ENCODE data around the gene SDC4. TPM values are rescaled to one million over a fixed set of nuclear protein-coding genes. Genes with fewer than 3 reads are reported as not detected.

SDC4 gene
- total and polyA plus RNA-seq, 9 of the 15 experiments (the other 6 are each of a cell fraction or from before 2014, with no cell fraction given) = 2.1 to 10.7 (median 6.3) TPM

DNA sequence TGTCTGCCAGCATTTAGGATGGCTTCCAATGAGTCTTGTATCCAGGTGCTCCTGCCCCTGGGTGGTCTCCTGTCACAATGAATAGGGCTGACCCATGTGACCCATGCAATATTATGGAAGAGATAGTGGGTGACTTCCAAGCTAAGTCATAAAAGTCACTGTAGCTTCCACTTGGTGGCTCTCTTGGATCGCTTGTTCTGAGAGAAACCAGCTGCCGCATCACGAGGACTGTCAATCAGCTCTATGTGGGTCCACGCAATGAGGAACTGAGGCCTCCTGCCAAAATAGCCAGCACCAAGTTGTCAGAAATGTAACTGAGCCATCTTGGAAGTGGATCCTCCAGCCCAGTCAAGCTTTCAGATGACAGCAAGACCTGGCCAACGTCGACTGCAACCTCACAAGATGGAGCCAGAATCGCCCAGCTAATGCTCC lies 25.3 kb downstream of the SDC4 start (continued):
- TF ChIP-seq ZNF282 (CRISPR knock-in tag; IDR thresholded peaks at IDR 0.05) = no peak
- no peak for TF ChIP-seq SRF (CRISPR knock-in tag; IDR thresholded peaks at IDR 0.05)
- TF ChIP-seq SMARCA4 (IDR thresholded peaks at IDR 0.05) = 0 out of 2 replicates have a peak, but pooled peaks have one; percentile 34
- peak; percentile 53; the same call in 1 of the 2 replicates for TF ChIP-seq FOXJ2 (tag; IDR thresholded peaks at IDR 0.05)
- TF ChIP-seq ZNF586 (CRISPR knock-in tag; conservative IDR thresholded peaks at IDR 0.05) = no peak
- TF ChIP-seq NFE2L1 (tag; IDR thresholded peaks at IDR 0.05; ENCODE audit: borderline replicate concordance, low read depth) = no peak
- TF ChIP-seq PCBP1 (IDR thresholded peaks at IDR 0.05; ENCODE audit: low read depth, low read length, poor library complexity, severe bottlenecking) = no peak
- TF ChIP-seq MEIS2 (IDR thresholded peaks at IDR 0.05; ENCODE audit: partially characterized antibody) = peak; percentile 94
- TF ChIP-seq, protein P1, sequence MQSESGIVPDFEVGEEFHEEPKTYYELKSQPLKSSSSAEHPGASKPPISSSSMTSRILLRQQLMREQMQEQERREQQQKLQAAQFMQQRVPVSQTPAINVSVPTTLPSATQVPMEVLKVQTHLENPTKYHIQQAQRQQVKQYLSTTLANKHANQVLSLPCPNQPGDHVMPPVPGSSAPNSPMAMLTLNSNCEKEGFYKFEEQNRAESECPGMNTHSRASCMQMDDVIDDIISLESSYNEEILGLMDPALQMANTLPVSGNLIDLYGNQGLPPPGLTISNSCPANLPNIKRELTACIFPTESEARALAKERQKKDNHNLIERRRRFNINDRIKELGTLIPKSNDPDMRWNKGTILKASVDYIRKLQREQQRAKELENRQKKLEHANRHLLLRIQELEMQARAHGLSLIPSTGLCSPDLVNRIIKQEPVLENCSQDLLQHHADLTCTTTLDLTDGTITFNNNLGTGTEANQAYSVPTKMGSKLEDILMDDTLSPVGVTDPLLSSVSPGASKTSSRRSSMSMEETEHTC (IDR thresholded peaks at IDR 0.05) = peak; percentile 94
- no peak for TF ChIP-seq ZFP1 (CRISPR knock-in tag; IDR thresholded peaks at IDR 0.05)
- no peak for TF ChIP-seq TBP (optimal IDR thresholded peaks at IDR 0.05; ENCODE audit: low read depth, low read length)
- TF ChIP-seq TGIF2 (CRISPR knock-in tag; IDR thresholded peaks at IDR 0.05) = no peak
- TF ChIP-seq MXD1 (CRISPR knock-in tag; IDR thresholded peaks at IDR 0.05; ENCODE audit: borderline replicate concordance, poor library complexity, severe bottlenecking) = no peak
- TF ChIP-seq, protein P2, sequence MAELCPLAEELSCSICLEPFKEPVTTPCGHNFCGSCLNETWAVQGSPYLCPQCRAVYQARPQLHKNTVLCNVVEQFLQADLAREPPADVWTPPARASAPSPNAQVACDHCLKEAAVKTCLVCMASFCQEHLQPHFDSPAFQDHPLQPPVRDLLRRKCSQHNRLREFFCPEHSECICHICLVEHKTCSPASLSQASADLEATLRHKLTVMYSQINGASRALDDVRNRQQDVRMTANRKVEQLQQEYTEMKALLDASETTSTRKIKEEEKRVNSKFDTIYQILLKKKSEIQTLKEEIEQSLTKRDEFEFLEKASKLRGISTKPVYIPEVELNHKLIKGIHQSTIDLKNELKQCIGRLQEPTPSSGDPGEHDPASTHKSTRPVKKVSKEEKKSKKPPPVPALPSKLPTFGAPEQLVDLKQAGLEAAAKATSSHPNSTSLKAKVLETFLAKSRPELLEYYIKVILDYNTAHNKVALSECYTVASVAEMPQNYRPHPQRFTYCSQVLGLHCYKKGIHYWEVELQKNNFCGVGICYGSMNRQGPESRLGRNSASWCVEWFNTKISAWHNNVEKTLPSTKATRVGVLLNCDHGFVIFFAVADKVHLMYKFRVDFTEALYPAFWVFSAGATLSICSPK (IDR thresholded peaks at IDR 0.05; ENCODE audit: borderline replicate concordance) = no peak
- TF ChIP-seq CREM (IDR thresholded peaks at IDR 0.05; ENCODE audit: low read depth) = 0 out of 2 replicates have a peak, but pooled peaks have one; percentile 39
- no peak for TF ChIP-seq KLF1 (tag; IDR thresholded peaks at IDR 0.05)
- no peak for TF ChIP-seq RBM25 (IDR thresholded peaks at IDR 0.05; ENCODE audit: low read depth, low read length, severe bottlenecking)
- TF ChIP-seq, protein P3, sequence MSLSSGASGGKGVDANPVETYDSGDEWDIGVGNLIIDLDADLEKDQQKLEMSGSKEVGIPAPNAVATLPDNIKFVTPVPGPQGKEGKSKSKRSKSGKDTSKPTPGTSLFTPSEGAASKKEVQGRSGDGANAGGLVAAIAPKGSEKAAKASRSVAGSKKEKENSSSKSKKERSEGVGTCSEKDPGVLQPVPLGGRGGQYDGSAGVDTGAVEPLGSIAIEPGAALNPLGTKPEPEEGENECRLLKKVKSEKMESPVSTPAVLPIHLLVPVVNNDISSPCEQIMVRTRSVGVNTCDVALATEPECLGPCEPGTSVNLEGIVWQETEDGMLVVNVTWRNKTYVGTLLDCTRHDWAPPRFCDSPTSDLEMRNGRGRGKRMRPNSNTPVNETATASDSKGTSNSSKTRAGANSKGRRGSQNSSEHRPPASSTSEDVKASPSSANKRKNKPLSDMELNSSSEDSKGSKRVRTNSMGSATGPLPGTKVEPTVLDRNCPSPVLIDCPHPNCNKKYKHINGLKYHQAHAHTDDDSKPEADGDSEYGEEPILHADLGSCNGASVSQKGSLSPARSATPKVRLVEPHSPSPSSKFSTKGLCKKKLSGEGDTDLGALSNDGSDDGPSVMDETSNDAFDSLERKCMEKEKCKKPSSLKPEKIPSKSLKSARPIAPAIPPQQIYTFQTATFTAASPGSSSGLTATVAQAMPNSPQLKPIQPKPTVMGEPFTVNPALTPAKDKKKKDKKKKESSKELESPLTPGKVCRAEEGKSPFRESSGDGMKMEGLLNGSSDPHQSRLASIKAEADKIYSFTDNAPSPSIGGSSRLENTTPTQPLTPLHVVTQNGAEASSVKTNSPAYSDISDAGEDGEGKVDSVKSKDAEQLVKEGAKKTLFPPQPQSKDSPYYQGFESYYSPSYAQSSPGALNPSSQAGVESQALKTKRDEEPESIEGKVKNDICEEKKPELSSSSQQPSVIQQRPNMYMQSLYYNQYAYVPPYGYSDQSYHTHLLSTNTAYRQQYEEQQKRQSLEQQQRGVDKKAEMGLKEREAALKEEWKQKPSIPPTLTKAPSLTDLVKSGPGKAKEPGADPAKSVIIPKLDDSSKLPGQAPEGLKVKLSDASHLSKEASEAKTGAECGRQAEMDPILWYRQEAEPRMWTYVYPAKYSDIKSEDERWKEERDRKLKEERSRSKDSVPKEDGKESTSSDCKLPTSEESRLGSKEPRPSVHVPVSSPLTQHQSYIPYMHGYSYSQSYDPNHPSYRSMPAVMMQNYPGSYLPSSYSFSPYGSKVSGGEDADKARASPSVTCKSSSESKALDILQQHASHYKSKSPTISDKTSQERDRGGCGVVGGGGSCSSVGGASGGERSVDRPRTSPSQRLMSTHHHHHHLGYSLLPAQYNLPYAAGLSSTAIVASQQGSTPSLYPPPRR (CRISPR knock-in tag; IDR thresholded peaks at IDR 0.05; ENCODE audit: borderline replicate concordance) = no peak
- no peak for TF ChIP-seq SUPT5H (IDR thresholded peaks at IDR 0.05)

All from K562 (cell line).